Kidney epithelial cell (primary cell): Measurements from ENCODE around the gene RADIL. TPM values are rescaled to one million over a fixed set of nuclear protein-coding genes. Genes with fewer than 3 reads are reported as not detected.

Experiments
- DNase-seq: peaks from one replicate; pipeline ENCODE4 v3.0.0-alpha.2; 2010; ENCODE audit warnings: low read depth
- H3K27me3 ChIP-seq: 2 replicates; pipeline ENCODE4 v1.6.0; 2011; ENCODE audit warnings: low read length; ENCODE audit not compliant: control insufficient read depth, insufficient read depth
- H3K36me3 ChIP-seq: 2 replicates; pipeline ENCODE4 v1.5.1; 2011; ENCODE audit warnings: low read length; ENCODE audit not compliant: control insufficient read depth, insufficient read depth
- H3K4me3 ChIP-seq: 2 replicates; pipeline ENCODE4 v1.5.1; 2011; ENCODE audit warnings: low read depth, mild to moderate bottlenecking, control low read depth, low read length
- CTCF ChIP-seq: IDR thresholded peaks from 2 replicates; pipeline ENCODE4 v1.5.1; 2011; ENCODE audit warnings: mild to moderate bottlenecking, moderate library complexity, low read length, control low read depth, inconsistent platforms; ENCODE audit not compliant: insufficient read depth, poor library complexity, severe bottlenecking
- total RNA-seq: library from RNA; depleted of rRNA; stranded (reverse); fragments of >200 nt; gene quantifications from 2 replicates; pipeline ENCODE4 v1.2.3, GENCODE V29; 2015

Gene RADIL
- total RNA-seq, result 2.3 and 3.5 TPM in 2 replicates

GRCh38 chr7:4883372-4884144 lies at the start of gene RADIL:
TSS of gene RADIL (minus strand) at chr7:4883716. CDS start at chr7:4878139, 5,577 bp downstream.
- peaks cover 34% of the 10 kb centered on the region for H3K27me3 ChIP-seq
- DNase-seq, result peak; percentile 16
- peak; percentile 81 for TF ChIP-seq CTCF
- H3K36me3 ChIP-seq, result no peaks in the 10 kb centered on the region
- peak within 1 kb of the TSS; percentile 17 for H3K4me3 ChIP-seq

- no peaks in the 10 kb centered on the region for H3K27me3 ChIP-seq
- TF ChIP-seq CTCF, result no peak
- no peak overlapping the region for H3K4me3 ChIP-seq
- H3K36me3 ChIP-seq, result no peaks in the 10 kb centered on the region
- DNase-seq, result no peak
These were observed 48.4 kb upstream of the RADIL start for GRCh38 chr7:4931943-4932342.

GRCh38 chr7:4929005-4929404 lies 45.5 kb upstream of the RADIL start:
- no peak overlapping the region for H3K4me3 ChIP-seq
- TF ChIP-seq CTCF, result no peak
- no peaks in the 10 kb centered on the region for H3K36me3 ChIP-seq
- no peak for DNase-seq
- H3K27me3 ChIP-seq, result no peaks in the 10 kb centered on the region

GRCh38 chr7:4928445-4928844 lies 44.9 kb upstream of the RADIL start:
- no peak for DNase-seq
- no peak for TF ChIP-seq CTCF

GRCh38 chr7:4919969-4920766 lies 36.7 kb upstream of the RADIL start:
- H3K36me3 ChIP-seq, result no peaks in the 10 kb centered on the region
- TF ChIP-seq CTCF, result no peak
- H3K27me3 ChIP-seq, result no peaks in the 10 kb centered on the region
- H3K4me3 ChIP-seq, result no peak overlapping the region
- DNase-seq, result no peak

More at GRCh38 chr7:4928445-4928844, 44.9 kb upstream of the RADIL start:
- no peaks in the 10 kb centered on the region for H3K36me3 ChIP-seq
- H3K4me3 ChIP-seq, result no peak overlapping the region
- H3K27me3 ChIP-seq, result no peaks in the 10 kb centered on the region
